ENCODE data around the gene RAF1.

GRCh38 chr3:12663401-12663935, 449 bp downstream of the RAF1 start:
- TF ChIP-seq POLR2A (IDR thresholded peaks at IDR 0.05; ENCODE audit: low read depth, low read length) (no peak), POLR2AphosphoS5 (IDR thresholded peaks at IDR 0.05; ENCODE audit: low read depth, low read length) (no peak), TAF1 (IDR thresholded peaks at IDR 0.05; ENCODE audit: borderline replicate concordance, low read depth, low read length) (no peak)
